HepG2 (cell line): ENCODE data around the gene FANK1.

Experiments used
- FOXK2 ChIP-seq: fragments of 450-650 bp; IDR thresholded peaks from 2 replicates; pipeline ENCODE4 v1.6.1; 2016
- HDAC1 ChIP-seq: sonication (generic); formaldehyde crosslinking; IDR thresholded peaks from 2 replicates; pipeline ENCODE4 v1.5.1; 2020; ENCODE audit warnings: mild to moderate bottlenecking, missing genetic modification reagents
- KDM1A ChIP-seq: IDR thresholded peaks from 2 replicates; pipeline ENCODE4 v1.6.1; 2016; ENCODE audit warnings: missing compliant biosample characterization
- NCOR1 ChIP-seq: fragments of 200-600 bp; sonication (generic); IDR thresholded peaks from 2 replicates; pipeline ENCODE4 v1.7.0; 2017; ENCODE audit warnings: antibody characterized with exemption, low read length, borderline replicate concordance
- NR3C1 ChIP-seq: sonication (generic); formaldehyde crosslinking; IDR thresholded peaks from 2 replicates; pipeline ENCODE4 v1.4.0; 2020; ENCODE audit warnings: missing genetic modification reagents
- POLR2A ChIP-seq, 2 experiments: IDR thresholded peaks; 2 replicates each; pipeline ENCODE4 v1.6.1; 2011; ENCODE audit warnings: low read depth in 2 of 2, low read length in 2 of 2, mild to moderate bottlenecking in 1 of 2, moderate library complexity in 1 of 2; ENCODE audit not compliant: insufficient read depth in 1 of 2
- SIN3A ChIP-seq: IDR thresholded peaks from 2 replicates; pipeline ENCODE4 v1.6.1; 2011; ENCODE audit warnings: low read depth, mild to moderate bottlenecking, control low read depth, low read length, borderline replicate concordance
- TAF1 ChIP-seq: sonication (generic); formaldehyde crosslinking; IDR thresholded peaks from 2 replicates; pipeline ENCODE4 v1.4.0; 2020; ENCODE audit warnings: missing genetic modification reagents
- THAP11 ChIP-seq: IDR thresholded peaks from 2 replicates; pipeline ENCODE4 v1.6.1; 2016; ENCODE audit warnings: missing biosample characterization, missing genetic modification reagents
- ZNF33B ChIP-seq: sonication (generic); formaldehyde crosslinking; IDR thresholded peaks from 2 replicates; pipeline ENCODE4 v1.5.1; 2020; ENCODE audit warnings: mild to moderate bottlenecking, missing genetic modification reagents
- ZNF343 ChIP-seq: sonication (generic); formaldehyde crosslinking; IDR thresholded peaks from 2 replicates; pipeline ENCODE4 v1.4.0; 2020; ENCODE audit warnings: mild to moderate bottlenecking, missing genetic modification reagents
- TF ChIP-seq, protein P1 (sequence below), 2 experiments: IDR thresholded peaks; 2 replicates each; pipeline ENCODE4 v1.6.1; 2011 to 2012; ENCODE audit warnings: low read length in 2 of 2, borderline replicate concordance in 1 of 2, low read depth in 1 of 2, mild to moderate bottlenecking in 1 of 2, moderate library complexity in 1 of 2

DNA sequence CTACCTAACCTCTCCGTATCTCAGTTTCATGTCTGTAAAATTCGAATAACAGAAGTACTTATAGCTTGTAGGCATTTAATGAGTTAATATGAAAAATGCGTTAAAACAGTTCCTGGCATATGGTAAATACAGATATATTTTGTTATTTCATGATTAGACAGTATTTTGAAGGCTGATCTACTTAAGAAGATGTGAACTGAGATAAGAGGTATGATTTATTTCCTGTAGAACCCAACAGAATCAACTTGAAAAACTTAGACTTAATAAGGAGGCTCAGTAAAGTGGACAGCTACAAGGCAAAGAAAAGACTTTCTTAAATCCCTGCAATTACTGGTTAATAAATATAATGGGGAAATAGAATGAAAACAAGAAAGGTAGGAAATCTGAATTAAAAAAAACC is 103.3 kb downstream of the FANK1 start:
- TF ChIP-seq FOXK2 (no peak), NR3C1 (CRISPR knock-in tag) (no peak), SIN3A (no peak), ZNF343 (no peak), THAP11 (CRISPR knock-in tag) (no peak), NCOR1 (no peak), HDAC1 (CRISPR knock-in tag) (no peak), POLR2A (IDR thresholded peaks at IDR 0.05; ENCODE audit: insufficient read depth in 1 of 2, low read depth in 2 of 2, low read length in 2 of 2) (no peak), ZNF33B (no peak), KDM1A (CRISPR knock-in tag) (no peak), TAF1 (CRISPR knock-in tag) (no peak)
- TF ChIP-seq, protein P1, sequence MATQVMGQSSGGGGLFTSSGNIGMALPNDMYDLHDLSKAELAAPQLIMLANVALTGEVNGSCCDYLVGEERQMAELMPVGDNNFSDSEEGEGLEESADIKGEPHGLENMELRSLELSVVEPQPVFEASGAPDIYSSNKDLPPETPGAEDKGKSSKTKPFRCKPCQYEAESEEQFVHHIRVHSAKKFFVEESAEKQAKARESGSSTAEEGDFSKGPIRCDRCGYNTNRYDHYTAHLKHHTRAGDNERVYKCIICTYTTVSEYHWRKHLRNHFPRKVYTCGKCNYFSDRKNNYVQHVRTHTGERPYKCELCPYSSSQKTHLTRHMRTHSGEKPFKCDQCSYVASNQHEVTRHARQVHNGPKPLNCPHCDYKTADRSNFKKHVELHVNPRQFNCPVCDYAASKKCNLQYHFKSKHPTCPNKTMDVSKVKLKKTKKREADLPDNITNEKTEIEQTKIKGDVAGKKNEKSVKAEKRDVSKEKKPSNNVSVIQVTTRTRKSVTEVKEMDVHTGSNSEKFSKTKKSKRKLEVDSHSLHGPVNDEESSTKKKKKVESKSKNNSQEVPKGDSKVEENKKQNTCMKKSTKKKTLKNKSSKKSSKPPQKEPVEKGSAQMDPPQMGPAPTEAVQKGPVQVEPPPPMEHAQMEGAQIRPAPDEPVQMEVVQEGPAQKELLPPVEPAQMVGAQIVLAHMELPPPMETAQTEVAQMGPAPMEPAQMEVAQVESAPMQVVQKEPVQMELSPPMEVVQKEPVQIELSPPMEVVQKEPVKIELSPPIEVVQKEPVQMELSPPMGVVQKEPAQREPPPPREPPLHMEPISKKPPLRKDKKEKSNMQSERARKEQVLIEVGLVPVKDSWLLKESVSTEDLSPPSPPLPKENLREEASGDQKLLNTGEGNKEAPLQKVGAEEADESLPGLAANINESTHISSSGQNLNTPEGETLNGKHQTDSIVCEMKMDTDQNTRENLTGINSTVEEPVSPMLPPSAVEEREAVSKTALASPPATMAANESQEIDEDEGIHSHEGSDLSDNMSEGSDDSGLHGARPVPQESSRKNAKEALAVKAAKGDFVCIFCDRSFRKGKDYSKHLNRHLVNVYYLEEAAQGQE (IDR thresholded peaks at IDR 0.05; ENCODE audit: borderline replicate concordance in 1 of 2, low read depth in 1 of 2, low read length in 2 of 2): no peak
